Ectodermal cell (in vitro differentiated cells): Measurements from ENCODE around the gene ENGASE.

Source experiments
- H3K27ac ChIP-seq: 2 replicates; pipeline ENCODE4 v1.7.0; 2013; ENCODE audit warnings: mild to moderate bottlenecking, low read depth, low read length; ENCODE audit not compliant: insufficient read depth, poor library complexity, severe bottlenecking
- H3K27me3 ChIP-seq: 2 replicates; pipeline ENCODE4 v1.7.0; 2013; ENCODE audit warnings: mild to moderate bottlenecking, low read length; ENCODE audit not compliant: insufficient read depth, control insufficient read depth, poor library complexity, severe bottlenecking
- H3K36me3 ChIP-seq: one replicate; pipeline ENCODE4 v1.7.0; 2013; ENCODE audit warnings: low read length; ENCODE audit not compliant: control insufficient read depth, insufficient read depth
- H3K4me1 ChIP-seq: one replicate; pipeline ENCODE4 v1.7.0; 2013; ENCODE audit warnings: low read length; ENCODE audit not compliant: control insufficient read depth, insufficient read depth
- H3K4me3 ChIP-seq: 2 replicates; pipeline ENCODE4 v1.7.0; 2013; ENCODE audit warnings: low read depth, low read length, control low read depth; ENCODE audit not compliant: insufficient read depth
- H3K9me3 ChIP-seq: 2 replicates; pipeline ENCODE4 v1.7.0; 2013; ENCODE audit warnings: mild to moderate bottlenecking, low read length, moderate library complexity; ENCODE audit not compliant: control insufficient read depth
- WGBS, 2 experiments: methylation state at CpG; one replicate each; pipeline ENCODE4 v1.1.7; 2013; ENCODE audit warnings: missing lambda C conversion rate in 2 of 2; 5-methylcytosine and 5-hydroxymethylcytosine counted together

ENGASE gene

DNA sequence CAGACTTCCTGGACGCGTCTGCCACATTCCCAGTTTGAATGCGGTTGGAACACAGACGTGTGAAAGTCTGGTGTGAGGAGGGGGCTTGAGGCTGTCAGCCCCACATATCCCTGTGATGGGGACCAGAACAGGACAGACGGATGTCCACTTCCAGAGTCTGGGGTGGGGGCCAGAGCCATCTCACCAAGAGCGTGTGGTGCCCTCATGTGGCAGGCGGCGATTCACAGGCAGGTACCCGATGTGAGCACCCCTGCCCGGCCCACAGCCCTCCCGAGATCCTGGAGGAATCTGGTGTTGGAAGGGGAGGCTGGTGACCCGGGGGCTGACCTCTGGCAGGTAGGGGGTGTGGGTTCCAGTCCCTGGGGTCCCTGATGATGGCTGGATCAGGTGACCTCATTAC, 51.5 kb downstream of the ENGASE start:
- Histone ChIP-seq H3K4me1 (no peaks in the 10 kb centered on the region), H3K27ac (no peak overlapping the region), H3K4me3 (no peak overlapping the region), H3K9me3 (no peaks in the 10 kb centered on the region), H3K27me3 (no peaks in the 10 kb centered on the region), H3K36me3 (no peaks in the 10 kb centered on the region)
- WGBS, 2 experiments: 77 to 78% methylated on average over 12 of the region's 12 CpGs

DNA sequence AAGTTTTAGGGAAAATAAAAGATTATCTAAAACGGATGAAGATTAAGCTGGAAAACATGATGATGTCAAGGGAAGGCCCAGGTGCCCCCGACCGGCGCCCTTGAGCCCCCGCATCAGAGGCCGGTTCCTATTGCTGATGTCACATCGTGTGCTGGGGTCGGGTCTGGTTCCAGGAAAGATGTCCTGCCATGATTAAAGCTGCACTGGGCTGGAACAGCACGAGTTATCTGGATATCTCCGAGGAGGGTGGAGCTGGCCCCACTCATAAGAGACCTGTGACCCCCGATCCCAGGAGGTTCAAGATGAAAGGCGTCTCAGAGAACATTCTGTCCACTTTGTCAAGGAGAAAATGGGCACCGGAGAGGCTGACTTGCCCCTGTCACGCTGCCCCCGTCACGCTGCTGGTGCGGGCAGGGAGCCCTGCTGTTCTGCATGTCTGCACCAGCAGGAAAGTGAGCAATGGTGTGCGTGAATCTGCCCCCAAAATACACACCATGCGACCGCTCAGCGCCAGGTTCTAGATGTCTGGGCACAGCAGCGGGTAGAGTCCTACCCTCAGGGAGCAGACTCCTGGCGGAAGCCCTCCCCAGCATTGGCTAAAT, 53.0 kb downstream of the ENGASE start:
- H3K27me3 ChIP-seq: no peaks in the 10 kb centered on the region
- no peaks in the 10 kb centered on the region for H3K36me3 ChIP-seq
- H3K9me3 ChIP-seq: no peaks in the 10 kb centered on the region
- H3K4me1 ChIP-seq: no peaks in the 10 kb centered on the region
- WGBS, 2 experiments: 91 to 92% methylated on average over 23 of the region's 23 CpGs
- H3K27ac ChIP-seq: no peak overlapping the region
- H3K4me3 ChIP-seq: no peak overlapping the region

DNA sequence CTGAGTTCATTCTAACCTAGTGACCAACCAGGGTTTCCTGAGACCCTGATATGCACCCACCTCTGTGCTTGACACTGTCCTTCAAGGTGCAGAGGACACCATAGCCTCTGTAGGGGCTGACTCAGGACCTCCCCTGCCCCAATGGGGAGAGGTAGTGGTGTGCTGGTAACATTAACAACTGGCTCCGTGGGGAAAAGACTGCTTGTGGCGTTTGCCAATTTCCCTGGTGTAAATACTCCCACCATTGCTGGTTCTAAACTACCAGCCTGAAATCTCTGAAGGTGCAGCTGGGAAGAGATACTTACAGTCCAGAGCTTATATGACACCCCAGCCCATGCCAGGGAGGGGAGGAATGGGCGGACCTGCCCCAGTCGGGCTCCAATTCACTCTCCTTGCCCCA, 54.9 kb downstream of the ENGASE start:
- Histone ChIP-seq H3K9me3 (no peaks in the 10 kb centered on the region), H3K27me3 (no peaks in the 10 kb centered on the region), H3K36me3 (no peaks in the 10 kb centered on the region), H3K27ac (no peak overlapping the region), H3K4me1 (no peaks in the 10 kb centered on the region), H3K4me3 (no peak overlapping the region)
- WGBS, 2 experiments: 87 to 88% methylated on average over 4 of the region's 4 CpGs

DNA sequence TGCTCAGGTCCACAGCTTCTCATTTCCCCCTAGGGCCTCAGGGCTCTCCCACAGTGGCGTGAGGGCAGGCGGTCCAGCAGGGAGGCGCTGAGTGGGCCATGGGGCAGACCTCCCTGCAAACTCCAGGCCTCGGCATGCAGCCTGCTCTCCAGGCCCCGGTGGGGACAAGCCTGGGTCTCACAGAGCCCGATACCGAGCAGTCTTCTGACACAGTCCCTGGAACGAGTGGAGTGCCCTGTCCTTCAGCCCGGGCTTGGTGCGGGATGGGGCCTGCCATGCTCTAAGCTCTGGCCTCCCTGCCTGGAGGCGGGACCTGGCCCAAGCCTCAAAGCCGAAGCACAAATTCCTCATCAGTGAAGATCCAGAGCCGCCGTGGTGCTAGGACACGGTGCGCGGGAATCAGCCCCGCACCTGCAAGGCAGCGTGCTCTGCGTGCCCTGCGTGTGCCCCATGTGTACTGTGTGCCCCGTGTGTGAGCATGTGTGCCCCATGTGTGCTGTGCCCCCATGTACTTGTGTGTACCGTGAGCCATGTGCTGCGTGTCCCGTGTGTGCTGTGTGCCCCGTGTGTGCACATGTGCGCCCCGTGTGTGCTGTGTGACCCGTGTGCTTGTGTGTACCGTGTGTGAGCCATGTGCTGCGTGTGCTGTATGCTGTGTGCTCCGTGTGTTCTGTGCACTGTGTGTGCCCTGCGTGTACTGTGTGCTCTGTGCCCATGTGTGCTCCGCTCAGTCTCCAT, 56.1 kb downstream of the ENGASE start:
- 94% methylated on average over 34 of the region's 34 CpGs for WGBS, 2 experiments
- Histone ChIP-seq H3K4me1 (no peaks in the 10 kb centered on the region), H3K27ac (no peak overlapping the region), H3K36me3 (no peaks in the 10 kb centered on the region), H3K4me3 (no peak overlapping the region), H3K9me3 (no peaks in the 10 kb centered on the region), H3K27me3 (no peaks in the 10 kb centered on the region)

DNA sequence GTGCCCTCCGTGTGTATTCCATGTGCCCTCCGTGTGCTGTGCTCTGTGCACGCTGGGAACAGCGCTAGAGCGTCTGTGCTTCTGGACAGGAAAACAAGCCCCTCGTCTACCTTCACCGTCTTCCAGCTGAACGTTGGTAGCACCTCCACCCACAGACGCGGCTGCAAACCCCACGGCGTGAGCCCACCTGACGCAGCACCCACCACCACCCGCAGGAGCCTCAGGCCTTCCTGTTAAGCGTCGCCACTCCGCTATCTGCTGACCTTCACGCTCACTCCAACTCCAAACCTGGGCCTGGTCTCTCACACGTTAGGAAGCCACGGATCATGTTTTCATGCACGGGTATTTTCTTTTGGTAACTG, 56.6 kb downstream of the ENGASE start:
- H3K4me3 ChIP-seq: no peak overlapping the region
- H3K27ac ChIP-seq: no peak overlapping the region
- H3K9me3 ChIP-seq: no peaks in the 10 kb centered on the region
- peaks cover 2% of the 10 kb centered on the region for H3K4me1 ChIP-seq
- H3K27me3 ChIP-seq: no peaks in the 10 kb centered on the region
- H3K36me3 ChIP-seq: no peaks in the 10 kb centered on the region
- 96 to 97% methylated on average over 21 of the region's 21 CpGs for WGBS, 2 experiments

DNA sequence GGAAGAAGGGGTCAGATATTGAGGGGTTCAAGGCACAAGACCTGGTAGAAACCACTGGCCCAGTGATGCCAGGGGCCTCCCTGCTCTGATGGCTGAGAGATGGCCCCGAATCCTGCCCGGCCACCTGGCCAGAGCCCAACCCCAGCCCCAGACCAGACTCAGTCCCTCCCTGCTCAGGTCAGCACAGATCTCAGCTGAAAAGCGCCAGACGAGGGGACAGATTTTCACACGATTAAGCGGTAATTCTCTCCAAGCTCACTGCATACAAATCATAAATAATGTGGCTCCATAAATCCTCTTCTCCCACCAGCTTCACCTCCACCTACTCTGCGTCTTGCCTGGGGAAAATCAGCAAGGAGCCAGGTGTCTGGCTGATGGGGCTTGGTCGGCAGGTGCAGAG, 57.1 kb downstream of the ENGASE start:
- Histone ChIP-seq H3K36me3 (no peaks in the 10 kb centered on the region), H3K27me3 (no peaks in the 10 kb centered on the region), H3K4me1 (peaks cover 6% of the 10 kb centered on the region), H3K9me3 (no peaks in the 10 kb centered on the region), H3K4me3 (no peak overlapping the region), H3K27ac (no peak overlapping the region)
- WGBS, 2 experiments: 95% methylated on average over 8 of the region's 8 CpGs

DNA sequence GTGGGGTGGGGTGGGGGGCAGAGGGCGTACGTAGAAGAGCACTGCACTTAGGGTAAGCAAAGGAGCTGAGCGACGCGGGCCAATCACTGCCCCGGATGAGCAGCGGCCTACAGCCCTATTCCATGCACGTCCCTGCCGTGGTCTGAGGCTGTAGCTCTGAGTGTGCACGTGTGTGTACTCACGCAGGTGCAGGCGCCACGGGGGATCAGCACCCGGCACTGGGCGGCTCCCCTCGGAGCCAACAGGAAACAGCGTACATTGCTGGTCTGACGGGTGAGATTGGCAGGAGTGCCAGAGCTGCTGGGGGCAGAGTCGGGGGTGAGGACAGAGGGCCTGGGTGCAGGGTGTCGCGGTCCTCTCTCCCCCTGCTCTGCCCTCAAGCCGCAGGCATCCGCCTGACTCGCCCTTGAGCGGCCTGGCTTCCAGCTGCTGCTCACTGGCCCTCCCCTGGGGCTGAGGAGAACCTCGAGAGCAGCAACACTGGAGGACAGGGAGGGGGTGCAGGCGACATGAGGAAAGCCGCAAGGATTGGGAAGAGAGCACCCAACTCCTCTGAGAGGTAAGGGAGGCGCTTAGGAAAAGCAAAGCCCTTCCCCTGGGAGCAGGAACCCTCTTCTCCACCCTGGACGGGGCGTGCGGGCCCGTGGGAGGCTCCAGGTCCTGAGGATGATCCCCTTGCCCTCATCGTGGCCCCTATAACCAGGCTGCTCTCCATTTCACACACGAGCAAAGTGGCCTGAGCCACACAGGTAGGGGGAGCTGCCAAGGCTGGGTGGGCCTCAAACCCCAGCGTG, 57.8 kb downstream of the ENGASE start:
- Histone ChIP-seq H3K9me3 (no peaks in the 10 kb centered on the region), H3K27me3 (no peaks in the 10 kb centered on the region), H3K27ac (no peak overlapping the region), H3K4me3 (no peak overlapping the region), H3K4me1 (peaks cover 7% of the 10 kb centered on the region), H3K36me3 (no peaks in the 10 kb centered on the region)
- WGBS, 2 experiments: 93 to 94% methylated on average over 36 of the region's 36 CpGs

DNA sequence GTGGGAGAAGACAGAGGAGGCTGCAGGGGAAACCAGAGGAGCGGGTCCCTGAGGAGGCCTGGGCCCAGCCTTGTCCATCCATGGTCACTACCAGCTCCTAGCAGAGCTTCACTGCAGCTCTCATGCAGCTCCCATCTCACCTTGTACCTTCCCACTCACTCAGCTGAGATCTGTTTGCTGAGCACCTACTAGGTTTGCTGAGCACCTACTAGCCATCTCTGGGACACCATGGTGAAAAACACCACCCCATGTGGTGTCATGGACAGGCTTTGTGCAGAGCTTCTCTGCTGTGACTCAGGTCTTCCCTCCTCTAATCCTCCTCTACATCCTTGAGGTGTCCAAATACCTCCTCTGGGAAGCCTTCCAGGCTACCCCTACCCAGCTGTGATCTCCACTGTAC, 58.6 kb downstream of the ENGASE start:
- no peaks in the 10 kb centered on the region for H3K9me3 ChIP-seq
- peaks cover 7% of the 10 kb centered on the region for H3K4me1 ChIP-seq
- H3K27me3 ChIP-seq: no peaks in the 10 kb centered on the region
- no peak overlapping the region for H3K27ac ChIP-seq
- WGBS, 2 experiments: 89 to 91% methylated on average over 1 of the region's 1 CpG
- H3K36me3 ChIP-seq: no peaks in the 10 kb centered on the region
- no peak overlapping the region for H3K4me3 ChIP-seq

DNA sequence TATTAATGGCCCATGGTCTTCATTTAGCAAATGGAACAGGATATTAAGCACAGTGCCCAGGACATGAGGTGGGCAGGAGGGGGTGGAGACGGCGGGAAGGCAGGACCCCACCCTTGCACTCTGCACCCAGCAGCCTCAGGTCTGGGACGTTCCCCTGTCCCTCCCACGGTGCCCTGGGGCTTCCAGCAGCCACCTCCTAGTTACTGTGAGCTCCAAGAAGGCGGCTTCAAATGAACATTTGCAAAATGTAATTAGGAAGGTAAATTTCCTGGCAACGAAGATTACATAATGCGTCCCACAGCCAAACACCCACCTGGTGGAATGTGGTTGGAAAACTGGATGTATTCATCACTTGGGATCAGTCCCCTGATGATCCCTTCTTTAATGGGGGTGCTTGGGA, 59.4 kb downstream of the ENGASE start:
- 90 to 91% methylated on average over 7 of the region's 7 CpGs for WGBS, 2 experiments
- H3K4me3 ChIP-seq: no peak overlapping the region
- no peak overlapping the region for H3K27ac ChIP-seq
- H3K9me3 ChIP-seq: no peaks in the 10 kb centered on the region
- no peaks in the 10 kb centered on the region for H3K36me3 ChIP-seq
- H3K27me3 ChIP-seq: no peaks in the 10 kb centered on the region
- H3K4me1 ChIP-seq: peaks cover 7% of the 10 kb centered on the region

DNA sequence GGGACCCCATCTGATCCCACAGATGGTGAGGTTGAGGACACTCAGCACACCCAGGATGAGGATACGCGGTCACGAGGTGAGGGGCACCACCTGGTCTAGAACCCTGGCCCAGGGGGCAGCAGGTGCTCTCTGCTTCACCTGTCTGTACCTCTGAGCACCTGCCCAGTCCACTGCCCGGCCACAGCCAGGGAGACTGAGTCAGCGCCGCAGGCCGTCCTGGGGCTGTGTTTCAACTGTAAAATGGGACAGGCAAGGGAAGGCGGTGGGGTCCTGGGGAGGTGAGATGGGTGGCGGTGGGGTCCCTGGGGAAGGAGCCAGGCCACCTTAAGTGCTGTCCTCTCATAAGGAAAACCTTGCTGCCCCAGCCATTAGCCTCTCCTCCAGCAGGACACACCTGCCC, 60.4 kb downstream of the ENGASE start:
- Histone ChIP-seq H3K9me3 (no peaks in the 10 kb centered on the region), H3K4me3 (no peak overlapping the region), H3K27me3 (no peaks in the 10 kb centered on the region), H3K4me1 (peaks cover 7% of the 10 kb centered on the region), H3K27ac (no peak overlapping the region), H3K36me3 (no peaks in the 10 kb centered on the region)
- WGBS, 2 experiments: 94 to 95% methylated on average over 9 of the region's 9 CpGs
